Ectodermal cell (in vitro differentiated cells): ENCODE measurements around the gene TOM1L2.

ENCODE experiments used
- H3K27ac ChIP-seq: 2 replicates; pipeline ENCODE4 v1.7.0; 2013; ENCODE audit warnings: mild to moderate bottlenecking, low read depth, low read length; ENCODE audit not compliant: insufficient read depth, poor library complexity, severe bottlenecking
- H3K27me3 ChIP-seq: 2 replicates; pipeline ENCODE4 v1.7.0; 2013; ENCODE audit warnings: mild to moderate bottlenecking, low read length; ENCODE audit not compliant: insufficient read depth, control insufficient read depth, poor library complexity, severe bottlenecking
- H3K36me3 ChIP-seq: one replicate; pipeline ENCODE4 v1.7.0; 2013; ENCODE audit warnings: low read length; ENCODE audit not compliant: control insufficient read depth, insufficient read depth
- H3K4me1 ChIP-seq: one replicate; pipeline ENCODE4 v1.7.0; 2013; ENCODE audit warnings: low read length; ENCODE audit not compliant: control insufficient read depth, insufficient read depth
- H3K4me3 ChIP-seq: 2 replicates; pipeline ENCODE4 v1.7.0; 2013; ENCODE audit warnings: low read depth, low read length, control low read depth; ENCODE audit not compliant: insufficient read depth
- H3K9me3 ChIP-seq: 2 replicates; pipeline ENCODE4 v1.7.0; 2013; ENCODE audit warnings: mild to moderate bottlenecking, low read length, moderate library complexity; ENCODE audit not compliant: control insufficient read depth
- WGBS, 2 experiments: methylation state at CpG; one replicate each; pipeline ENCODE4 v1.1.7; 2013; ENCODE audit warnings: missing lambda C conversion rate in 2 of 2; 5-methylcytosine and 5-hydroxymethylcytosine counted together

The TOM1L2 gene

GRCh38 chr17:18009609-18010420 is 37.6 kb upstream of the TOM1L2 start:
- Histone ChIP-seq H3K4me1 (no peaks in the 10 kb centered on the region), H3K4me3 (no peak overlapping the region), H3K27ac (no peak overlapping the region), H3K27me3 (no peaks in the 10 kb centered on the region), H3K36me3 (no peaks in the 10 kb centered on the region), H3K9me3 (no peaks in the 10 kb centered on the region)
- 86 to 88% methylated on average over 8 of the region's 8 CpGs for WGBS, 2 experiments

- H3K9me3 ChIP-seq = no peaks in the 10 kb centered on the region
- WGBS, 2 experiments = 76 to 94% methylated on average over 4 to 5 of the region's 5 CpGs
- no peak overlapping the region for H3K4me3 ChIP-seq
- no peaks in the 10 kb centered on the region for H3K36me3 ChIP-seq
- H3K27me3 ChIP-seq = no peaks in the 10 kb centered on the region
- no peak overlapping the region for H3K27ac ChIP-seq
- no peaks in the 10 kb centered on the region for H3K4me1 ChIP-seq
These were observed 36.5 kb upstream of the TOM1L2 start for GRCh38 chr17:18008496-18009268.

GRCh38 chr17:18006495-18007239 is 34.5 kb upstream of the TOM1L2 start:
- no peaks in the 10 kb centered on the region for H3K4me1 ChIP-seq
- WGBS, 2 experiments = 89 to 90% methylated on average over 28 to 29 of the region's 31 CpGs
- H3K9me3 ChIP-seq = no peaks in the 10 kb centered on the region
- no peak overlapping the region for H3K4me3 ChIP-seq
- H3K27me3 ChIP-seq = no peaks in the 10 kb centered on the region
- no peaks in the 10 kb centered on the region for H3K36me3 ChIP-seq
- no peak overlapping the region for H3K27ac ChIP-seq

- Histone ChIP-seq H3K9me3 (no peaks in the 10 kb centered on the region), H3K36me3 (no peaks in the 10 kb centered on the region), H3K4me1 (no peaks in the 10 kb centered on the region), H3K4me3 (no peak overlapping the region), H3K27ac (no peak overlapping the region), H3K27me3 (no peaks in the 10 kb centered on the region)
- 89 to 94% methylated on average over 3 of the region's 3 CpGs for WGBS, 2 experiments
These were observed 33.3 kb upstream of the TOM1L2 start for GRCh38 chr17:18005496-18005895.

GRCh38 chr17:18004884-18005305 is 32.7 kb upstream of the TOM1L2 start:
- WGBS, 2 experiments = 82 to 86% methylated on average over 9 of the region's 9 CpGs

GRCh38 chr17:18004345-18004744 is 32.1 kb upstream of the TOM1L2 start:
- H3K36me3 ChIP-seq = no peaks in the 10 kb centered on the region
- WGBS, 2 experiments = 92 to 94% methylated on average over 9 of the region's 9 CpGs
- no peaks in the 10 kb centered on the region for H3K4me1 ChIP-seq
- H3K27me3 ChIP-seq = no peaks in the 10 kb centered on the region
- H3K27ac ChIP-seq = no peak overlapping the region
- H3K9me3 ChIP-seq = no peaks in the 10 kb centered on the region
- H3K4me3 ChIP-seq = no peak overlapping the region

More at GRCh38 chr17:18004884-18005305, 32.7 kb upstream of the TOM1L2 start:
- Histone ChIP-seq H3K4me3 (no peak overlapping the region), H3K27me3 (no peaks in the 10 kb centered on the region), H3K4me1 (no peaks in the 10 kb centered on the region), H3K36me3 (no peaks in the 10 kb centered on the region), H3K9me3 (no peaks in the 10 kb centered on the region), H3K27ac (no peak overlapping the region)

- H3K27me3 ChIP-seq = no peaks in the 10 kb centered on the region
- H3K36me3 ChIP-seq = no peaks in the 10 kb centered on the region
- no peaks in the 10 kb centered on the region for H3K9me3 ChIP-seq
- H3K27ac ChIP-seq = no peak overlapping the region
- no peaks in the 10 kb centered on the region for H3K4me1 ChIP-seq
- 98 to 100% methylated on average over 2 of the region's 2 CpGs for WGBS, 2 experiments
- no peak overlapping the region for H3K4me3 ChIP-seq
These were observed 30.0 kb upstream of the TOM1L2 start for GRCh38 chr17:18002171-18002570.

GRCh38 chr17:18000030-18000408 is 27.8 kb upstream of the TOM1L2 start:
- Histone ChIP-seq H3K27me3 (no peaks in the 10 kb centered on the region), H3K4me3 (no peak overlapping the region), H3K27ac (no peak overlapping the region), H3K4me1 (no peaks in the 10 kb centered on the region), H3K36me3 (no peaks in the 10 kb centered on the region), H3K9me3 (no peaks in the 10 kb centered on the region)
- WGBS, 2 experiments = 85 to 92% methylated on average over 8 of the region's 8 CpGs

- no peaks in the 10 kb centered on the region for H3K27me3 ChIP-seq
- no peak overlapping the region for H3K27ac ChIP-seq
- H3K4me1 ChIP-seq = no peaks in the 10 kb centered on the region
- no peak overlapping the region for H3K4me3 ChIP-seq
- H3K9me3 ChIP-seq = no peaks in the 10 kb centered on the region
- no peaks in the 10 kb centered on the region for H3K36me3 ChIP-seq
- 92 to 93% methylated on average over 9 of the region's 9 CpGs for WGBS, 2 experiments
These were observed 27.3 kb upstream of the TOM1L2 start for GRCh38 chr17:17999364-18000029.
